Stimulated activated naive CD8-positive, alpha-beta T cell treated with anti-CD3 and anti-CD28 coated beads, Interleukin-15, amount 100 ng/mL, for 72 hours (primary cell): ENCODE data around the gene GADD45GIP1.
"Not testable (repeated sequence)": the region's sequence is repeated elsewhere in the genome, so short reads cannot be mapped to it uniquely, and the experiment has no call there.

Source experiments
- ATAC-seq: fragments of 150-1000 bp; cut with Tn5 transposase; 2 replicates; pipeline ENCODE4 v1.10.0; 2021; ENCODE audit warnings: mild to moderate bottlenecking, moderate library complexity
- DNase-seq, 2 donors: peaks; one replicate each; pipeline ENCODE4 v3.0.0; 2021 to 2022
- H3K27ac Mint-ChIP-seq, 2 donors: one replicate each; pipeline ENCODE4 v1.8.0; 2022; ENCODE audit warnings: mild to moderate bottlenecking in 2 of 2, mixed read lengths in 2 of 2, moderate library complexity in 2 of 2
- H3K27me3 Mint-ChIP-seq: one replicate; pipeline ENCODE4 v1.8.0; 2022; ENCODE audit warnings: mixed read lengths
- H3K4me1 Mint-ChIP-seq: one replicate; pipeline ENCODE4 v1.8.0; 2022; ENCODE audit warnings: mild to moderate bottlenecking, mixed read lengths
- H3K4me3 Mint-ChIP-seq, 2 donors: one replicate each; pipeline ENCODE4 v1.8.0; 2022; ENCODE audit warnings: mild to moderate bottlenecking in 2 of 2, mixed read lengths in 2 of 2, moderate library complexity in 1 of 2
- H3K9me3 Mint-ChIP-seq, 2 donors: one replicate each; pipeline ENCODE4 v1.8.0; 2022; ENCODE audit warnings: mixed read lengths in 2 of 2

The GADD45GIP1 gene

GRCh38 chr19:12953799-12954611 is 3.0 kb downstream of the GADD45GIP1 start:
- H3K4me3 Mint-ChIP-seq, result peak overlapping the region; percentile 34 to 63
- peaks cover 67% of the 10 kb centered on the region for H3K4me1 Mint-ChIP-seq
- H3K27me3 Mint-ChIP-seq, result no peaks in the 10 kb centered on the region

GRCh38 chr19:12953138-12953798 is 3.8 kb downstream of the GADD45GIP1 start:
- Mint-ChIP-seq H3K4me1 (peaks cover 73% of the 10 kb centered on the region), H3K4me3 (peak overlapping the region; percentile 6 to 29), H3K27me3 (no peaks in the 10 kb centered on the region), H3K27ac (no peak overlapping the region), H3K9me3 (no peaks in the 10 kb centered on the region)
- DNase-seq, result no peak
- no peak for ATAC-seq

More at GRCh38 chr19:12953799-12954611, 3.0 kb downstream of the GADD45GIP1 start:
- no peaks in the 10 kb centered on the region for H3K9me3 Mint-ChIP-seq
- peak; percentile 22 for ATAC-seq
- no peak for DNase-seq
- H3K27ac Mint-ChIP-seq, result peak overlapping the region; percentile 10 to 91

- peak overlapping the region in 1 of 2 donors; percentile 20 for H3K27ac Mint-ChIP-seq
- H3K27me3 Mint-ChIP-seq, result no peaks in the 10 kb centered on the region
Measured at GRCh38 chr19:12952488-12953137, 4.4 kb downstream of the GADD45GIP1 start.

GRCh38 chr19:12952050-12952449 is 5.0 kb downstream of the GADD45GIP1 start:
- not testable (repeated sequence) for DNase-seq, H3K4me3 Mint-ChIP-seq, H3K9me3 Mint-ChIP-seq, H3K27me3 Mint-ChIP-seq, ATAC-seq
- peaks cover 85% of the 10 kb centered on the region for H3K4me1 Mint-ChIP-seq
- H3K27ac Mint-ChIP-seq, result peak overlapping the region; percentile 59 to 63

More at GRCh38 chr19:12952488-12953137, 4.4 kb downstream of the GADD45GIP1 start:
- ATAC-seq, result no peak
- no peak overlapping the region for H3K4me3 Mint-ChIP-seq
- no peak for DNase-seq
- H3K4me1 Mint-ChIP-seq, result peaks cover 80% of the 10 kb centered on the region
- no peaks in the 10 kb centered on the region for H3K9me3 Mint-ChIP-seq

GRCh38 chr19:12949363-12950283 is 7.4 kb downstream of the GADD45GIP1 start:
- no peak overlapping the region for H3K4me3 Mint-ChIP-seq
- no peaks in the 10 kb centered on the region for H3K9me3 Mint-ChIP-seq
- ATAC-seq (no peak), DNase-seq (no peak)
- no peaks in the 10 kb centered on the region for H3K27me3 Mint-ChIP-seq
- H3K4me1 Mint-ChIP-seq, result peaks cover 87% of the 10 kb centered on the region
- H3K27ac Mint-ChIP-seq, result no peak overlapping the region

- peak overlapping the region in 1 of 2 donors; percentile 63 for H3K27ac Mint-ChIP-seq
- H3K4me1 Mint-ChIP-seq, result peaks cover 87% of the 10 kb centered on the region
- peak overlapping the region; percentile 15 to 24 for H3K4me3 Mint-ChIP-seq
- DNase-seq, result no peak
- ATAC-seq, result no peak
- H3K9me3 Mint-ChIP-seq, result no peaks in the 10 kb centered on the region
- H3K27me3 Mint-ChIP-seq, result no peaks in the 10 kb centered on the region
Measured at GRCh38 chr19:12948612-12949362, 8.2 kb downstream of the GADD45GIP1 start.

GRCh38 chr19:12947702-12948611 is 9.1 kb downstream of the GADD45GIP1 start:
- ATAC-seq (no peak), DNase-seq (no peak)
- H3K27me3 Mint-ChIP-seq, result no peaks in the 10 kb centered on the region
- H3K27ac Mint-ChIP-seq, result peak overlapping the region; percentile 9 to 63
- peak overlapping the region in 1 of 2 donors; percentile 15 for H3K4me3 Mint-ChIP-seq
- no peaks in the 10 kb centered on the region for H3K9me3 Mint-ChIP-seq
- peaks cover 87% of the 10 kb centered on the region for H3K4me1 Mint-ChIP-seq

- Mint-ChIP-seq H3K27ac (peak overlapping the region; percentile 94 to 99), H3K9me3 (no peaks in the 10 kb centered on the region), H3K4me1 (peaks cover 87% of the 10 kb centered on the region), H3K4me3 (peak overlapping the region; percentile 96 to 99), H3K27me3 (no peaks in the 10 kb centered on the region)
- DNase-seq (no peak), ATAC-seq (no peak)
Measured at GRCh38 chr19:12946731-12947496, 10.1 kb downstream of the GADD45GIP1 start.

GRCh38 chr19:12946092-12946721 is 10.8 kb downstream of the GADD45GIP1 start:
- Mint-ChIP-seq H3K27me3 (no peaks in the 10 kb centered on the region), H3K4me1 (peaks cover 88% of the 10 kb centered on the region), H3K4me3 (peak overlapping the region; percentile 96 to 99), H3K27ac (peak overlapping the region; percentile 94 to 99), H3K9me3 (no peaks in the 10 kb centered on the region)
- ATAC-seq, result peak; percentile 71
- peak in 1 of 2 donors; percentile 52 for DNase-seq

- H3K4me1 Mint-ChIP-seq, result peaks cover 92% of the 10 kb centered on the region
Measured at GRCh38 chr19:12945479-12946091, 11.4 kb downstream of the GADD45GIP1 start, which contains the start of gene RAD23A. TSS of gene RAD23A (plus strand) at chr19:12945862. CDS start at chr19:12945949, 87 bp downstream.

GRCh38 chr19:12944104-12944674 is 12.8 kb downstream of the GADD45GIP1 start:
- peaks cover 92% of the 10 kb centered on the region for H3K4me1 Mint-ChIP-seq
- DNase-seq (no peak), ATAC-seq (no peak)
- H3K27ac Mint-ChIP-seq, result peak overlapping the region; percentile 44 to 69
- no peaks in the 10 kb centered on the region for H3K9me3 Mint-ChIP-seq
- no peaks in the 10 kb centered on the region for H3K27me3 Mint-ChIP-seq
- peak overlapping the region; percentile 45 to 96 for H3K4me3 Mint-ChIP-seq

More at GRCh38 chr19:12945479-12946091, 11.4 kb downstream of the GADD45GIP1 start, which contains the start of gene RAD23A:
- Mint-ChIP-seq H3K9me3 (no peaks in the 10 kb centered on the region), H3K4me3 (peak within 1 kb of the TSS; percentile 96 to 99), H3K27me3 (no peaks in the 10 kb centered on the region), H3K27ac (peak within 1 kb of the TSS; percentile 98 to 99)
- DNase-seq, result peak; percentile 98
- ATAC-seq, result peak; percentile 86
